MM.1S (cell line): Measurements from ENCODE around the gene PRKAG2.

Experiments
- CTCF ChIP-seq: fragments of 300-600 bp; sonication (generic); IDR thresholded peaks from 2 replicates; pipeline ENCODE4 v1.5.1; 2016; ENCODE audit warnings: antibody characterized with exemption, low read length, mixed read lengths
- EZH2 ChIP-seq: fragments of 300-600 bp; sonication (generic); optimal IDR thresholded peaks from 2 replicates; pipeline ENCODE3; 2017; ENCODE audit warnings: low read depth, mild to moderate bottlenecking, antibody characterized with exemption, low read length, mixed read lengths

GRCh38 chr7:151506901-151507382 lies 370.0 kb downstream of the PRKAG2 start:
- peak; percentile 23 for TF ChIP-seq CTCF
- no peak for TF ChIP-seq EZH2
